Suprapubic skin (tissue), 4 donors: Measurements from ENCODE around the gene SLC22A31. TPM values are rescaled to one million over a fixed set of nuclear protein-coding genes. Genes with fewer than 3 reads are reported as not detected.

Experiments
- DNase-seq, 2 donors: peaks; one replicate each; pipeline ENCODE4 v3.0.0-alpha.2; 2019; ENCODE audit warnings: low spot score in 2 of 2
- H3K27ac ChIP-seq: fragments of 200-600 bp; sonication (generic); one replicate; pipeline ENCODE4 v1.5.1; 2019
- H3K27me3 ChIP-seq: fragments of 200-600 bp; sonication (generic); one replicate; pipeline ENCODE4 v1.5.1; 2019
- H3K36me3 ChIP-seq: fragments of 200-600 bp; sonication (generic); one replicate; pipeline ENCODE4 v1.5.1; 2019
- H3K4me1 ChIP-seq: fragments of 200-600 bp; sonication (generic); one replicate; pipeline ENCODE4 v1.5.1; 2019
- H3K4me3 ChIP-seq: fragments of 200-600 bp; sonication (generic); one replicate; pipeline ENCODE4 v1.5.1; 2019; ENCODE audit warnings: mild to moderate bottlenecking
- H3K9me3 ChIP-seq: fragments of 200-600 bp; sonication (generic); one replicate; pipeline ENCODE4 v1.5.1; 2019
- EP300 ChIP-seq: sonication (generic); formaldehyde crosslinking; IDR thresholded peaks from one replicate; pipeline ENCODE4 v1.6.1; 2017; ENCODE audit warnings: antibody characterized with exemption
- POLR2A ChIP-seq, 2 donors: fragments of 450-650 bp; IDR thresholded peaks; one replicate each; pipeline ENCODE4 v1.6.1; 2017; ENCODE audit warnings: antibody characterized with exemption in 2 of 2, mild to moderate bottlenecking in 2 of 2, moderate library complexity in 2 of 2
- POLR2AphosphoS5 ChIP-seq, 3 donors: sonication (generic); formaldehyde crosslinking; IDR thresholded peaks; one replicate each; pipeline ENCODE4 v1.6.1; 2017; ENCODE audit warnings: antibody characterized with exemption in 3 of 3
- WGBS: methylation state at CpG from one replicate; pipeline ENCODE4 v1.1.5; 2018; 5-methylcytosine and 5-hydroxymethylcytosine counted together
- total RNA-seq, 4 donors: library from RNA; depleted of rRNA; stranded (reverse); fragments of >200 nt; gene quantifications; one replicate each; pipeline ENCODE4 v1.1.0, GENCODE V29; 2016
- TF ChIP-seq, protein P1 (sequence below), 2 donors: fragments of 200-600 bp in 1 of 2; fragments of 450-650 bp in 1 of 2; sonication (generic) in 1 of 2; IDR thresholded peaks; one replicate each; pipeline ENCODE4 v1.5.1; 2016 to 2019; ENCODE audit warnings: antibody characterized with exemption in 2 of 2, mild to moderate bottlenecking in 1 of 2, moderate library complexity in 1 of 2

Gene SLC22A31
- total RNA-seq, 4 donors from 2014 or later, result 0.72 to 6.6 (median 4.7) TPM

DNA sequence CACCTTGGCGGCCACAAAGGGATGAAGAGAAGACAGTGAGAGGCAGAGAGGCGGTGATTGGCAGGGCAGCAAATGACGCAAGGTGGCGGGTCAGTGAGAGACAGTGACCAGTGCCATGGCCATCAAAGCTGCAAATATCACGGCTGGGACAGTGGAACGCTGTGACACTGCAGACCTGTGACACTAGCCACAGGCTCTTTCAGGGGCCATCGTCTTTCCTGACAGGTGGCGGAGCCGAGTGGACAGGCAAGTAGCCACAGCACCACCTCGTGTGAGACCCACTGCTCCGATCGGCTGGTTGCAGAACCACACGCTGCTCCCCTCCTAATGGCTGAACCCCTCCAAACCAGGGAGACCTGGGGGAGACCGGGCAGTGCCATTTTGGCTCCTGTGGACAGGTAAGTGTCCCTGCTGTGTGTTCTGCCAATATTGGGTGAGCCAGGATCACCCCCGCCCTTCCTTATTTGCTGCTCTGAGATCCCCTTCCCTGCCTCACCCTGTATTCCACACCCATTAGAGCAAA is 9.2 kb upstream of the SLC22A31 start:
- H3K9me3 ChIP-seq, result no peaks in the 10 kb centered on the region
- no peak overlapping the region for H3K27ac ChIP-seq
- TF ChIP-seq POLR2A (IDR thresholded peaks at IDR 0.05) (no peak), POLR2AphosphoS5 (IDR thresholded peaks at IDR 0.05) (no peak), EP300 (no peak)
- TF ChIP-seq, protein P1, sequence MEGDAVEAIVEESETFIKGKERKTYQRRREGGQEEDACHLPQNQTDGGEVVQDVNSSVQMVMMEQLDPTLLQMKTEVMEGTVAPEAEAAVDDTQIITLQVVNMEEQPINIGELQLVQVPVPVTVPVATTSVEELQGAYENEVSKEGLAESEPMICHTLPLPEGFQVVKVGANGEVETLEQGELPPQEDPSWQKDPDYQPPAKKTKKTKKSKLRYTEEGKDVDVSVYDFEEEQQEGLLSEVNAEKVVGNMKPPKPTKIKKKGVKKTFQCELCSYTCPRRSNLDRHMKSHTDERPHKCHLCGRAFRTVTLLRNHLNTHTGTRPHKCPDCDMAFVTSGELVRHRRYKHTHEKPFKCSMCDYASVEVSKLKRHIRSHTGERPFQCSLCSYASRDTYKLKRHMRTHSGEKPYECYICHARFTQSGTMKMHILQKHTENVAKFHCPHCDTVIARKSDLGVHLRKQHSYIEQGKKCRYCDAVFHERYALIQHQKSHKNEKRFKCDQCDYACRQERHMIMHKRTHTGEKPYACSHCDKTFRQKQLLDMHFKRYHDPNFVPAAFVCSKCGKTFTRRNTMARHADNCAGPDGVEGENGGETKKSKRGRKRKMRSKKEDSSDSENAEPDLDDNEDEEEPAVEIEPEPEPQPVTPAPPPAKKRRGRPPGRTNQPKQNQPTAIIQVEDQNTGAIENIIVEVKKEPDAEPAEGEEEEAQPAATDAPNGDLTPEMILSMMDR (IDR thresholded peaks at IDR 0.05), result no peak
- H3K27me3 ChIP-seq, result peaks cover 17% of the 10 kb centered on the region
- DNase-seq, result no peak
- H3K36me3 ChIP-seq, result no peaks in the 10 kb centered on the region
- no peak overlapping the region for H3K4me3 ChIP-seq
- no peaks in the 10 kb centered on the region for H3K4me1 ChIP-seq
- WGBS, result 80% methylated on average over 11 of the region's 15 CpGs

DNA sequence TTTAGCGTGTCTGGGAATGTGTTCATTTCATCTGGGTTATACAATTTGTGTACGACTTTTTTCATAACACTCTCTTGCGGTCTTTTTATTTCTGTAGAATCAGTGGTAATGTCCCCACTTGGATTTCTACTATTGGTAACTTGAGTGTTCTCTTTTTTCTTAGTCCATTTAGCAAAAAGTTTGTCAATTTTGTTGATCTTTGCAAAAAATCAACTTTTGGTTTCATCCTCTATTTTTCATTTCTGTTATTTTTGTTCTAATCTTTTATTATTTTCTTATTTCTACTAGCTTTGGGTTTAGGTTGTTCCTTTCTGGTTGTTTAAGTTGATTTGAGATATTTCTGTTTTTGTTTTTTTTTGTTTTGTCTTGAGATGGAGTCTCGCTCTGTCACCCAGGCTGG is 7.7 kb upstream of the SLC22A31 start:
- H3K36me3 ChIP-seq, result no peaks in the 10 kb centered on the region
- no peak for DNase-seq
- 93% methylated on average over 4 of the region's 4 CpGs for WGBS
- no peaks in the 10 kb centered on the region for H3K4me1 ChIP-seq
- H3K9me3 ChIP-seq, result no peaks in the 10 kb centered on the region
- H3K27ac ChIP-seq, result no peak overlapping the region
- TF ChIP-seq POLR2A (IDR thresholded peaks at IDR 0.05) (no peak), POLR2AphosphoS5 (IDR thresholded peaks at IDR 0.05) (no peak), EP300 (no peak)
- TF ChIP-seq, protein P1 (IDR thresholded peaks at IDR 0.05), result no peak
- peaks cover 27% of the 10 kb centered on the region for H3K27me3 ChIP-seq
- H3K4me3 ChIP-seq, result no peak overlapping the region

DNA sequence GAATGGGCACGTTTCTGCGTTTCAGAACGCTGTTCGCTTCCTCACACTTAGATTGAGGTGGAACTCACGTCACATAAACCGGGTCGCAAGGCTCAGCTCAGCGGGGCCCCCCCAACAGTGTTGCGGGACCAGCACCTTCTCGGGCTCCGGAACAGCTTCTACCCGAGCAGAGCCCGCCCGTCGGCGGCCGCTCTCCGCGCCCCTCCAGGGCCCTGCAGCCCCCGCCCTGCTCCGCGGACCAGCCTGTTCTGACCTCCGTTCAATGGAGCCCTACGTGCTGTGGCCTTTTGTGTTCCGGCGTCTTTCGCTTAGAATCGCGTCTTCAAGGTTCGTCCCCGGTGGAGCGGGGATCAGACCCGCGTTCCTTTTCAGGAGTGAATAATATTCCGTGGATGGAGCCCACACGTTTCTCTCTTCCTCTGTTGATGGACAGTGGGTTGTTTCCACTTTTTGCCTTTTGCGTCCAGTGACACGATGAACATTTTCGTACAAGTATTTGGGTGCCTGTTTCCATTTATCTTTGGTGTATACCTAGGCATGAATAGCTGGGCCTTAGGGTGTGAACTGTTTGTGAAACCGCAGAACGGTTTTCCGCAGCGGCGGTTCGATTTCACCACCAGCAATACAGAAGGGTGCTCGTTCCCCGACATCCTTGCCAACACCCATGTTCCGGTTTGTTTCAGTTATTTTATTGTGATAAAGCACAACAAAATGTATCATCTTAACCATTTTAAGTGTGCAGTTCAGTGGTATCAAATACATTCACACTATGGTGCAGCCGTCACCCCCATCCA is 2.3 kb upstream of the SLC22A31 start:
- Histone ChIP-seq H3K4me3 (peak overlapping the region; percentile 47), H3K36me3 (no peaks in the 10 kb centered on the region), H3K27me3 (peaks cover 67% of the 10 kb centered on the region), H3K4me1 (peaks cover 24% of the 10 kb centered on the region), H3K27ac (no peak overlapping the region), H3K9me3 (no peaks in the 10 kb centered on the region)
- 51% methylated on average over 43 of the region's 49 CpGs for WGBS
- no peak for DNase-seq
- TF ChIP-seq, protein P1 (IDR thresholded peaks at IDR 0.05), result no peak
- no peak for TF ChIP-seq EP300
- TF ChIP-seq POLR2AphosphoS5 (IDR thresholded peaks at IDR 0.05), result no peak
- no peak for TF ChIP-seq POLR2A (IDR thresholded peaks at IDR 0.05)

DNA sequence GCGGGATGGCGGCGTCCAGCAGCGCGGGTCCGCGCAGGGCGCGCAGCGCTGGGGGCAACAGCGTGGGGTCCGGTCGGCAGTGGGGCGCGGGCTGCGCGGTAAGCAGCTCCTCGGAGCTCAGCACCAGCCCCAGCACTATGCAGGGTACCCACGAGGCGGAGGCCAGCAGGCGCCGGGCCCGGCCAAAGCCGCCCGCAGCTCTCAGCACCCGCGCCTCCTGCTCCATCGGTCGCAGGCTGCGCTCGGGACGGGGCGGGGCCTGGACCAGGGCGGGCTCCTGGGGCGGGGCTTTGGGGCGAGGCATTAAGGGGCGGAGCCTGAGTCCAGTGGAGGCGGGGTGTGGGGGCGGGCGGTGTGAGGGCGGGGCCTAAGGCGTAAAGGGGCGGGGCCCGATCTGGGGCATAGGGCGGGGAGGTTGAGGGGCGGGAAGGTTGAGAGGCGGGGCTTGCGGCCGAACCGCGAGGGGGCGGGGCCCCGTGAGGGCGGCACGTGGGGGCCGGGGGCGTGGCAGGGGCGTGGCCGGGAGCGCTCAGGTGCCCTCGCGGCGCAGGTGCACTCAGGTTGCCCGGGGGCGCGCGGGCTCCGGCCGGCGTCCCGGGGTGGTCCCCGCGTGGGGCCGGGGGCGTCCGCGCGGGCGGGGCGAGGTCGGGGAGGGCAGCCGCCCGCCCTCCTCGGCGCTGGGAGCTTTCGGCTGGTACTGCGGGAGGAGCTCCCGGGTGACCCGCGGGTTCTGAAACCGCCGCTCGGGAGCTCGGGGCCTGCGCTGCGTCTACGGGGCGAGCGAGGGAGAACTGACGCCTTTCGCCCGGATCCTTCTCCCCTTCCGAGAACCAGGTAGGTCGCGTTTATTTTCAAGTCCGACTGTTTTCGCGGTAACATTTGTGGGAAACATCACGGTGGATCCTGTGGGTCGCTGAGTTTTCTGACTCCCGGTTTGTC is 1.4 kb upstream of the SLC22A31 start:
- DNase-seq, result peak; percentile 74 to 82
- Histone ChIP-seq H3K27ac (no peak overlapping the region), H3K4me1 (peaks cover 24% of the 10 kb centered on the region), H3K9me3 (no peaks in the 10 kb centered on the region), H3K36me3 (no peaks in the 10 kb centered on the region), H3K4me3 (peak overlapping the region; percentile 47), H3K27me3 (peaks cover 67% of the 10 kb centered on the region)
- TF ChIP-seq EP300 (no peak), POLR2A (IDR thresholded peaks at IDR 0.05) (no peak), POLR2AphosphoS5 (IDR thresholded peaks at IDR 0.05) (no peak)
- TF ChIP-seq, protein P1 (IDR thresholded peaks at IDR 0.05), result no peak
- 3% methylated on average over 7 of the region's 111 CpGs for WGBS
